Neural progenitor cell (in vitro differentiated cells): Measurements from ENCODE around the gene R3HDM4. TPM values are rescaled to one million over a fixed set of nuclear protein-coding genes. Genes with fewer than 3 reads are reported as not detected.
A peak's percentile ranks its signal among the peaks of the same experiment; 100 is the strongest.

Source experiments
- DNase-seq: peaks from one replicate; pipeline ENCODE4 v3.0.0-alpha.2; 2016; ENCODE audit warnings: low spot score
- H2AFZ ChIP-seq: fragments of 200-600 bp; sonication (generic); replicated peaks from 2 replicates; pipeline ENCODE4 v1.6.1; 2016; ENCODE audit warnings: antibody characterized with exemption
- H3F3A ChIP-seq: fragments of 200-600 bp; sonication (generic); 2 replicates; pipeline ENCODE4 v1.6.1; 2016; ENCODE audit warnings: antibody characterized with exemption, low read depth
- H3K27ac ChIP-seq: fragments of 200-600 bp; sonication (generic); 2 replicates; pipeline ENCODE4 v1.5.1; 2016; ENCODE audit warnings: mild to moderate bottlenecking
- H3K27me3 ChIP-seq: fragments of 200-600 bp; sonication (generic); 2 replicates; pipeline ENCODE4 v1.6.1; 2016; ENCODE audit warnings: mild to moderate bottlenecking, moderate library complexity
- H3K36me3 ChIP-seq: fragments of 200-600 bp; sonication (generic); 2 replicates; pipeline ENCODE4 v1.5.1; 2016
- H3K4me1 ChIP-seq: fragments of 200-600 bp; sonication (generic); 2 replicates; pipeline ENCODE4 v1.6.1; 2016; ENCODE audit warnings: mixed run types
- H3K4me2 ChIP-seq: fragments of 200-600 bp; sonication (generic); 2 replicates; pipeline ENCODE4 v1.6.1; 2016
- H3K4me3 ChIP-seq: fragments of 200-600 bp; sonication (generic); 2 replicates; pipeline ENCODE4 v1.5.1; 2016
- H3K79me2 ChIP-seq: fragments of 200-600 bp; sonication (generic); 2 replicates; pipeline ENCODE4 v1.6.1; 2016; ENCODE audit warnings: low read depth
- H3K9ac ChIP-seq: fragments of 200-600 bp; sonication (generic); 2 replicates; pipeline ENCODE4 v1.6.1; 2016
- H3K9me3 ChIP-seq: fragments of 200-600 bp; sonication (generic); 2 replicates; pipeline ENCODE4 v1.5.1; 2016; ENCODE audit warnings: low read depth
- H4K20me1 ChIP-seq: fragments of 200-600 bp; sonication (generic); 2 replicates; pipeline ENCODE4 v1.6.1; 2016; ENCODE audit warnings: low read depth
- H3K27ac Mint-ChIP-seq: 3 replicates; pipeline ENCODE4 v1.8.0; 2021; ENCODE audit warnings: mixed read lengths
- H3K27me3 Mint-ChIP-seq: 2 replicates; pipeline ENCODE4 v1.8.0; 2022; ENCODE audit warnings: low read depth, mild to moderate bottlenecking, inconsistent platforms, moderate library complexity, mixed read lengths; ENCODE audit not compliant: insufficient read depth
- H3K36me3 Mint-ChIP-seq: 3 replicates; pipeline ENCODE4 v1.8.0; 2021; ENCODE audit warnings: mixed read lengths
- H3K4me1 Mint-ChIP-seq: 3 replicates; pipeline ENCODE4 v1.8.0; 2021; ENCODE audit warnings: mixed read lengths
- H3K4me3 Mint-ChIP-seq: 3 replicates; pipeline ENCODE4 v1.8.0; 2021; ENCODE audit warnings: mild to moderate bottlenecking, moderate library complexity, mixed read lengths
- H3K9me3 Mint-ChIP-seq: 3 replicates; pipeline ENCODE4 v1.8.0; 2020; ENCODE audit warnings: mixed read lengths
- EZH2 ChIP-seq: fragments of 200-600 bp; sonication (generic); IDR thresholded peaks from 2 replicates; pipeline ENCODE4 v1.6.1; 2017; ENCODE audit warnings: antibody characterized with exemption, mild to moderate bottlenecking, moderate library complexity
- EZH2phosphoT487 ChIP-seq: fragments of 200-600 bp; sonication (generic); IDR thresholded peaks from 2 replicates; pipeline ENCODE4 v1.6.1; 2017; ENCODE audit warnings: antibody characterized with exemption
- total RNA-seq: library from RNA; depleted of rRNA; stranded (reverse); fragments of >200 nt; gene quantifications from 2 replicates; pipeline ENCODE4 v1.2.3, GENCODE V29; 2015; ENCODE audit warnings: low replicate concordance
- TF ChIP-seq, protein P1 (sequence below): fragments of 200-600 bp; sonication (generic); IDR thresholded peaks from 2 replicates; pipeline ENCODE4 v1.5.1; 2017; ENCODE audit warnings: antibody characterized with exemption, mild to moderate bottlenecking

The R3HDM4 gene
- total RNA-seq, 1 donor from 2014 or later, result 22.7 TPM

DNA sequence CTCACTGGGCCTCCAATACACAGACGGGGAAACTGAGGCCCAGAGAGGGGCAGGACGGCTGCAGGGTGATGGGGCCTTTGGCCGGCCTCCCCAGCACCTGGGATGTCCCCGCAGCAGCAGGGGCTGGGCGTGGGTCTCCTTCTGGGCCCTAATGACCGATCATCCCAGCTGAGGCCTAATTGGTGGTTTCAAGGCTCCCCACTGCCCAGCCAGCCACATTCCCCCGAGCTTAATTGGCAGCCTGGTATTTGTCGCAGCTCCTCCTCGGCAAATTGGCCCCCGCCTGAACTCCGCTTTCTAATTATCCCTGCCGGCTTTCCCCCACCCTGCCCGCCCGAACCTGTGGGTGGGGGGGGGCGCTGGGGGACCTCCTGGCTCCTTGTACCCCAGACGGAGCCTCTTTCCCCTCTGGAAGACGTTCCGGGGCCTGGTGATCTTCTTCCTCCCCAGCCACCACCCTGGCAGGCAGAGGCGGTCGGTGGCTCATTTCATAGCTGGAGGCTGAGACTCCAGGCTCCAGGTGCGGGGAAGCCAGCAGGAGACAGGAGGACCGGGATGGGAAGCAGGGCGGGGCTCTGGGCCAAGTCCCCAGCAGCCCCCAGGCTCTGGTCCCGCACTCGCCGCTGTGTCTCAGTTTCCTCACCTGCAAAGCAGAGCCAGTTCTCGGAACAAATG is 43.9 kb upstream of the R3HDM4 start:
- peak; percentile 91 for DNase-seq
- H3F3A ChIP-seq, result peaks cover 30% of the 10 kb centered on the region
- H3K27ac ChIP-seq, result peak overlapping the region; percentile 98
- Mint-ChIP-seq H3K36me3 (peaks cover 4% of the 10 kb centered on the region), H3K4me1 (peaks cover 45% of the 10 kb centered on the region), H3K27me3 (peaks cover 2% of the 10 kb centered on the region), H3K4me3 (peak overlapping the region; percentile 27), H3K27ac (peak overlapping the region; percentile 60), H3K9me3 (no peaks in the 10 kb centered on the region)
- no peak for TF ChIP-seq EZH2phosphoT487
- no peak for TF ChIP-seq EZH2
- TF ChIP-seq, protein P1, sequence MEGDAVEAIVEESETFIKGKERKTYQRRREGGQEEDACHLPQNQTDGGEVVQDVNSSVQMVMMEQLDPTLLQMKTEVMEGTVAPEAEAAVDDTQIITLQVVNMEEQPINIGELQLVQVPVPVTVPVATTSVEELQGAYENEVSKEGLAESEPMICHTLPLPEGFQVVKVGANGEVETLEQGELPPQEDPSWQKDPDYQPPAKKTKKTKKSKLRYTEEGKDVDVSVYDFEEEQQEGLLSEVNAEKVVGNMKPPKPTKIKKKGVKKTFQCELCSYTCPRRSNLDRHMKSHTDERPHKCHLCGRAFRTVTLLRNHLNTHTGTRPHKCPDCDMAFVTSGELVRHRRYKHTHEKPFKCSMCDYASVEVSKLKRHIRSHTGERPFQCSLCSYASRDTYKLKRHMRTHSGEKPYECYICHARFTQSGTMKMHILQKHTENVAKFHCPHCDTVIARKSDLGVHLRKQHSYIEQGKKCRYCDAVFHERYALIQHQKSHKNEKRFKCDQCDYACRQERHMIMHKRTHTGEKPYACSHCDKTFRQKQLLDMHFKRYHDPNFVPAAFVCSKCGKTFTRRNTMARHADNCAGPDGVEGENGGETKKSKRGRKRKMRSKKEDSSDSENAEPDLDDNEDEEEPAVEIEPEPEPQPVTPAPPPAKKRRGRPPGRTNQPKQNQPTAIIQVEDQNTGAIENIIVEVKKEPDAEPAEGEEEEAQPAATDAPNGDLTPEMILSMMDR, result no peak
- H4K20me1 ChIP-seq, result peaks cover 53% of the 10 kb centered on the region
- H2AFZ ChIP-seq, result no peak overlapping the region
- no peaks in the 10 kb centered on the region for H3K27me3 ChIP-seq
- peaks cover 47% of the 10 kb centered on the region for H3K4me1 ChIP-seq
- no peak overlapping the region for H3K9ac ChIP-seq
- peaks cover 77% of the 10 kb centered on the region for H3K79me2 ChIP-seq
- H3K4me3 ChIP-seq, result no peak overlapping the region
- peak overlapping the region; percentile 62 for H3K4me2 ChIP-seq
- H3K36me3 ChIP-seq, result no peaks in the 10 kb centered on the region
- H3K9me3 ChIP-seq, result no peaks in the 10 kb centered on the region

DNA sequence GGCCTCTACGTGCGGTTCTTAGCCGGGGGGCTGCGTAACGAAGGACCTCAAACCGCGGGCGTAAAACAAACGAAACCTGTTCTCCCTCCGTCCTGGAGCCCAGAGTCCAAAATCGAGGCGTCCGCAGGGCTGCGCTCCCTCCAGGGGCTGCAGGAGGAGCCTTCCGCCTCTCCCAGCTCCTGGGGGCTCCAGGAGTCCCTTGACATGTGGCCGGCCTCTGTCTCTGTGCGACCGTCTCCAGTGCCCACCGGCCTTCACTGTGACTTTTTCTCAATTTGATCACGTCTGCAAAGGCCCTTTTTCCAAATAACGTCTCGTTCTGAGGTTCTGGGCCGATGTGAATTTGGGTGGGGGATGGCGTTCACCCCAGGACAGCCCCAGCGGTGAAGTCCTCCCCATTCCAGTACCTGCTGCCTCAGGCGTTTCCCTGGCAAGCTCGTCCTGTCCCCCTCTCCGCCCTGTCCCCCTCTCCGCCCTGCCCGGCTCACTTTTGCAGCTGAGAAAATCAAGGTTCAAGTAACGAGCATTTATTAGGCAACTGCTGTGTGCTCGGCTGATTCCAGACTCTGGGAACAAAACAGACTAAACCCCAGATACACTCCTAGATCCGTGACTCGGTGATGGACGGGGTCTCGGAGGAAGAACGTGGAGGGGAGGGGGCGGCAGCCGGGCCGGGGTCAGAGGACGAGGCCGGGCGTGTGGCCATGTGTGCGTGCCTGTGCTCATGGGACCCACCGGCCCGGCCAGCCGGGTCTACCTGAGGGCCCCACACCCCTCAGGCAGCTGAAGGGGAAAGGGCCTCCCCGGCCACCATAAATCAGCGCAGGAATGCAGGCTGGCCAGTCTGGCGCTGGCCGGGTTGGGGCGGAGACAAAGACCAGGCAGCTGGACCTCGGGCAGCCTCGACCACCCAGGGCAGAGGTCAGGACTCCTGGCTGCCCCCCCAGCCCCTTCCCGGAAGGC is 43.1 kb upstream of the R3HDM4 start:
- H3K36me3 Mint-ChIP-seq, result peaks cover 4% of the 10 kb centered on the region
- peaks cover 45% of the 10 kb centered on the region for H3K4me1 Mint-ChIP-seq
- Histone ChIP-seq H3K4me2 (peak overlapping the region; percentile 62), H2AFZ (no peak overlapping the region), H3K4me1 (peaks cover 47% of the 10 kb centered on the region), H3K9ac (no peak overlapping the region), H3K4me3 (no peak overlapping the region), H3K27me3 (no peaks in the 10 kb centered on the region), H3K9me3 (no peaks in the 10 kb centered on the region), H3K79me2 (peaks cover 84% of the 10 kb centered on the region), H4K20me1 (peaks cover 61% of the 10 kb centered on the region), H3F3A (peaks cover 30% of the 10 kb centered on the region), H3K36me3 (no peaks in the 10 kb centered on the region), H3K27ac (peak overlapping the region; percentile 98)
- TF ChIP-seq EZH2, result no peak
- TF ChIP-seq, protein P1, result no peak
- TF ChIP-seq EZH2phosphoT487, result no peak
- peak overlapping the region; percentile 72 for H3K4me3 Mint-ChIP-seq
- peak overlapping the region; percentile 90 for H3K27ac Mint-ChIP-seq
- DNase-seq, result peak; percentile 93
- peaks cover 4% of the 10 kb centered on the region for H3K27me3 Mint-ChIP-seq
- no peaks in the 10 kb centered on the region for H3K9me3 Mint-ChIP-seq

DNA sequence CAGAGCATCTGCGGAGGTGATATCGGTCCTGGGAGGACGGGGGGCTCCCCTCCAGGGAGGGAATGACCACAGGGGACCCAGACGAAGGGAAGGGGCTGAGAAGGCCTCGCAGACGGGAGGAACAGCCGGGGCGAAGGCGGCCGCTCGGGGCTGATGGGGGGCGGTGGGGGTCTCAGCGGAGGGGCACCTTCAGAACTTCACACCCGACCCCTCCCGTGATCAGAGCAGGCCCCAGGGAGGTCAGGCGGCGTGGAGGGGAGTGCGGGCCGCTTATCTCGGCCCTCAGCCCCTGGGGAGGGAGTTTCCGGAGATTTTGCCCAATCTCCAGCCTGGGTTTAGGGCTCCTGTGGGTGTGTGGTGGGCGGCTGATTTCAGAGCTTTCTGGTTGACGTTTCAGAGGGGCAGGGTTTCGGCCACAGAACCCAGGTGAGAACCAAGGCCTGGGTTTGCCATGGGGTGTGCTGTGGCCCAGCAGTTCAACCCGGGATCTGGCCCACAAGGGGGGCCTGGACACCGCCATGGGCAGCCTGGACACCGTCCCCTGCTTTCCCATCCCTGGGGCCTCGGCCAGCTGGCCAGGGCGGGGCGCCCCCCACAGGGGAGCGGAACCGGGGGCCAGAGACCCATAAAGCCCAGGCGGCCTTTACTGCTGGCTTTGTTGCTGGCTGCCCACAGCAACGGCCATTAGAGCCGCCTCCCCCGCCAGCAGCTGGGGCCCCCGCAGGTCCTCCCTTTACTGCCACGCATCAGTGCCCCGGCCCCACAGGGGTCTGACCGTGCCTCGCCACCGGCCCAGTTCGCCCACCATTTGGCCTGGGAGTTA is 41.9 kb upstream of the R3HDM4 start:
- Histone ChIP-seq H3K9me3 (no peaks in the 10 kb centered on the region), H3F3A (peaks cover 30% of the 10 kb centered on the region), H3K4me1 (peaks cover 47% of the 10 kb centered on the region), H3K9ac (no peak overlapping the region), H3K27ac (peak overlapping the region; percentile 98), H3K79me2 (peaks cover 75% of the 10 kb centered on the region), H3K4me3 (no peak overlapping the region), H2AFZ (no peak overlapping the region), H3K27me3 (no peaks in the 10 kb centered on the region), H4K20me1 (peaks cover 65% of the 10 kb centered on the region), H3K4me2 (peak overlapping the region; percentile 59), H3K36me3 (no peaks in the 10 kb centered on the region)
- no peak overlapping the region for H3K27ac Mint-ChIP-seq
- H3K27me3 Mint-ChIP-seq, result peaks cover 2% of the 10 kb centered on the region
- peaks cover 4% of the 10 kb centered on the region for H3K36me3 Mint-ChIP-seq
- H3K4me3 Mint-ChIP-seq, result no peak overlapping the region
- TF ChIP-seq, protein P1, result no peak
- no peak for TF ChIP-seq EZH2phosphoT487
- TF ChIP-seq EZH2, result no peak
- no peaks in the 10 kb centered on the region for H3K9me3 Mint-ChIP-seq
- peaks cover 43% of the 10 kb centered on the region for H3K4me1 Mint-ChIP-seq
- peak; percentile 63 for DNase-seq
